Rectal smooth muscle tissue (tissue), 1 donor: ENCODE data around the gene PRPF40A.

Experiments used
- H3K27ac ChIP-seq: one replicate; pipeline ENCODE4 v1.7.0; 2013; ENCODE audit warnings: low read depth, low read length, inconsistent platforms
- H3K27me3 ChIP-seq: one replicate; pipeline ENCODE4 v1.7.0; 2013; ENCODE audit warnings: low read length; ENCODE audit not compliant: control insufficient read depth, insufficient read depth
- H3K36me3 ChIP-seq: one replicate; pipeline ENCODE4 v1.7.0; 2013; ENCODE audit warnings: low read length; ENCODE audit not compliant: control insufficient read depth, insufficient read depth
- H3K4me1 ChIP-seq: one replicate; pipeline ENCODE4 v1.7.0; 2013; ENCODE audit warnings: low read length; ENCODE audit not compliant: control insufficient read depth, insufficient read depth
- H3K4me3 ChIP-seq: one replicate; pipeline ENCODE4 v1.7.0; 2013; ENCODE audit warnings: low read length
- H3K9ac ChIP-seq: one replicate; pipeline ENCODE4 v1.7.0; 2013; ENCODE audit warnings: low read length

PRPF40A gene

DNA sequence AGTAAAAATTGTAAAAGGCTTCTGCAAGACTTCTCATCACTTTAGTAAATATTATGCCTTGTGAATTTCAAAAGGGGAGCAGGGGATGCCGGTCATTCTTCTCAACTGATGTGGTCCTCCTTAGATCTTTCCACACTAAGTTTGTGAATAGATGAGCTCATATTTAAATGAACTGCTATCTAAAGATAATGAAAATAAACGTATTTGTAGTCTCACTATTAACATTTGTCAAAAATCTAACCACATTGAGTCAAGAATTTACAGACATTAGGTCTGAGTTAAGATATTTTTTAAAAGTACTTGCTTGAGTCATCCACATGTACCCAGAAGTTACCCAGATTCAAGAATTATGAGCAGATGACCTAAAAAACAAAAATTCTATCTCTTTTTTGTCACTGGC lies 6.5 kb downstream of the PRPF40A start:
- H3K9ac ChIP-seq = no peak overlapping the region
- no peaks in the 10 kb centered on the region for H3K4me1 ChIP-seq
- H3K27ac ChIP-seq = no peak overlapping the region
- H3K4me3 ChIP-seq = no peak overlapping the region
- H3K27me3 ChIP-seq = no peaks in the 10 kb centered on the region
- H3K36me3 ChIP-seq = peaks cover 3% of the 10 kb centered on the region

DNA sequence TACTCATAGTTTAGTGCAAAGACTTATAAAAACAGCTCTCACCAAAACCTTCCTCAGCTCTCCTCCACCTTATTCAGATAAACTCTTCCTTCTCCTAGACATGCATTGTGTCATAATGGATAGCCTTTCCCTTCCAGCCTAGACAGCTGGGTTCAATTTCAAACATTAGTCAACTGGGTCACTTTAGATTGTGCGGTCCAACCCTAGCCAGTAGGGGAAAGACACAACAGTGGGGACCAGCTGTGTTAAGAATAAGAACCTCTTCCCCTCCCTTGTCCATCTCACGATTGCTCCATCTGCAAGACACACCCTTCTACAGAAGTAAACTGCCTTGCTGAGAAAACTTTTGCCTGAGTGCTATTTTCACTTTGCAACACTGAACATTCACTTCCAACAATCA lies 8.5 kb downstream of the PRPF40A start:
- Histone ChIP-seq H3K4me1 (no peaks in the 10 kb centered on the region), H3K4me3 (no peak overlapping the region), H3K27me3 (no peaks in the 10 kb centered on the region), H3K36me3 (peaks cover 3% of the 10 kb centered on the region), H3K27ac (no peak overlapping the region), H3K9ac (no peak overlapping the region)

DNA sequence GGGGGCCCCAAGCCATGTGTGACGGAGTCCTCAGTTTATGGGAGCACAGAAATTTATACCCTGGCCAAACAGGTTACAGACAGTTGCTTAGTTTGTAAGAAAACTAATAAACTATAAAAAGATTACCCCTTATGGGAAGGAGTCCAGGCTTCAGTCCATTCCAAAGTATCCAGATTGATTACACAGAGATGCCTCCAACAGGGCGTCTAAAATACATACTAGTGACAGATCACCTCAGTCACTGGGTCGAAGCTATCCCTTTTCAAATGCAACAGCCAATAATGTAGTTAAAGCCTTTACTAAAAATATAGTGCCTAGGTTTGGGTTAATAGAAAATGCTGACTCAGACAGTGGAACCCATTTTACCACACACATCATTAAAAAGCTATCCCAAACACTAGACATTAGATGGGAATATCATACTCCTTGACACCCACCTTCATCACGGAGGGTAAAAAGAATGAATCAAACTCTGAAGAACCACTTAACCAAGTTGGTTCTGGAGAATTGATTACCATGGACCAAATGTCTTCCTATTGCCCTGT lies 10.7 kb downstream of the PRPF40A start:
- Histone ChIP-seq H3K4me1 (no peaks in the 10 kb centered on the region), H3K9ac (no peak overlapping the region), H3K27me3 (no peaks in the 10 kb centered on the region), H3K4me3 (no peak overlapping the region), H3K36me3 (peaks cover 3% of the 10 kb centered on the region), H3K27ac (no peak overlapping the region)

GRCh38 chr2:152701198-152701597 lies 16.1 kb downstream of the PRPF40A start:
- peaks cover 3% of the 10 kb centered on the region for H3K36me3 ChIP-seq
- no peak overlapping the region for H3K4me3 ChIP-seq
- H3K27ac ChIP-seq = no peak overlapping the region
- H3K9ac ChIP-seq = no peak overlapping the region
- no peaks in the 10 kb centered on the region for H3K27me3 ChIP-seq
- no peaks in the 10 kb centered on the region for H3K4me1 ChIP-seq

- Histone ChIP-seq H3K9ac (no peak overlapping the region), H3K27me3 (no peaks in the 10 kb centered on the region), H3K4me3 (no peak overlapping the region)
These were observed 20.8 kb downstream of the PRPF40A start for GRCh38 chr2:152696476-152696875.

DNA sequence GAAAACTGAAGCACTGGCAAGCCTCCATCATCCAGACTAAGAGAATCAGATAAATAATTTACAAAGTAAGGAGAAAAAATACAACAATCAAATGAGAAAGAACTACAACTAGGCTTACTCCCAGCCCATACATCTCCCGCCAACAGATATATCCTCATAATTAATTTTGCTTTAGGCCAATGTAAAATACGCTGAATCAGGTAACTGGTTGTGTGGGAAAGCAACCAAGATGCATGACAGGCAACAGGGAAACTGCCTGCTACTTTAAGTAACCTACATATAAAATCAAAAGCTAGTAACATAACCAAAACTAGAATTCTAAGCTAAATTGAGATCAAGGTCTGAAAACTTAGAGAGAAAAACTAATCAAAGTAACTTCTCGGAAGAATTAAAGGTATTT lies 21.5 kb downstream of the PRPF40A start:
- Histone ChIP-seq H3K27ac (no peak overlapping the region), H3K9ac (no peak overlapping the region)

More at GRCh38 chr2:152696476-152696875, 20.8 kb downstream of the PRPF40A start:
- H3K27ac ChIP-seq = no peak overlapping the region
- no peaks in the 10 kb centered on the region for H3K4me1 ChIP-seq
- no peaks in the 10 kb centered on the region for H3K36me3 ChIP-seq

GRCh38 chr2:152694161-152694661 lies 23.1 kb downstream of the PRPF40A start:
- Histone ChIP-seq H3K36me3 (no peaks in the 10 kb centered on the region), H3K4me3 (peak overlapping the region; percentile 32), H3K9ac (no peak overlapping the region), H3K27me3 (no peaks in the 10 kb centered on the region), H3K4me1 (no peaks in the 10 kb centered on the region), H3K27ac (no peak overlapping the region)

More for the DNA sequence above, 21.5 kb downstream of the PRPF40A start:
- no peaks in the 10 kb centered on the region for H3K36me3 ChIP-seq
- no peaks in the 10 kb centered on the region for H3K4me1 ChIP-seq
- H3K4me3 ChIP-seq = no peak overlapping the region
- H3K27me3 ChIP-seq = no peaks in the 10 kb centered on the region

DNA sequence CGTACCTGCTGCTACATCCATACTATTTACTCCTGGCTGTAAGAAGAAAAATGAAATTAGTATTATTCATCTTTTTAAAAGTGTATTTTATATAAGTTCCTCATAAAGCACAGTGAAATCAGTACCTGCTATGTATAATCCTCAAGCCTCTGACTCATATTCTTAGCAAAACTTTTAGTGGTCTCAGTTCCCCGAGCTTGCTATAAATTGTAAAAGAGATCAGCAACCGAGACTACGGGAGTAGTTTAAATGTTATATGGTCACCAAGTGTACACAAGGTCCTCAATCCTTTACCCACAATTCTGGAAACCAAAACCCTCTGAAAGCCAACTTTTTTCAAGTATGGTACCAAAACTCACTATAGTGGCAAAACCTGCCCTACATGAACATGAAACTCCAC lies 24.2 kb downstream of the PRPF40A start:
- no peaks in the 10 kb centered on the region for H3K4me1 ChIP-seq

DNA sequence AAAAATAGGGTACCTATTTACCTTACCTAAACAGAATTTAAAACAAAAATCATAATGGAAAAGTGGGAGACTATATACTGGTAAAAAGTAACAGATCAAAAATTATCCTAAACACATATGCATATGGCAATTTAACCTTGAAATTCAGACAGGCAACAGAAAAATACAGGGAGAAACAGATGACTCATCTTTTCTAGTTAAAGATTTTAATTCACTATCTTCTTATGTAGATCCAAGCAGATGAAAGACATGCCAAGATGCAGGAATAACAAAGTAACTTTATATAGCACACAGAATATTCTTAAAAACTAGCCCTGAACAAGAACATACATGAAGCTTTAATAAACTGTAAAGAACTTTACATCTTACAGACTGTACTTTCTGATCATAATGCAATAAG lies 30.9 kb downstream of the PRPF40A start:
- Histone ChIP-seq H3K4me3 (no peak overlapping the region), H3K9ac (no peak overlapping the region), H3K27me3 (no peaks in the 10 kb centered on the region), H3K27ac (no peak overlapping the region), H3K4me1 (no peaks in the 10 kb centered on the region), H3K36me3 (no peaks in the 10 kb centered on the region)

More for the DNA sequence above, 24.2 kb downstream of the PRPF40A start:
- Histone ChIP-seq H3K9ac (no peak overlapping the region), H3K36me3 (no peaks in the 10 kb centered on the region), H3K4me3 (no peak overlapping the region), H3K27me3 (no peaks in the 10 kb centered on the region), H3K27ac (no peak overlapping the region)

- Histone ChIP-seq H3K36me3 (no peaks in the 10 kb centered on the region), H3K4me3 (no peak overlapping the region), H3K4me1 (no peaks in the 10 kb centered on the region), H3K27ac (no peak overlapping the region), H3K9ac (no peak overlapping the region), H3K27me3 (no peaks in the 10 kb centered on the region)
These were observed 33.9 kb downstream of the PRPF40A start for GRCh38 chr2:152683400-152683799.

GRCh38 chr2:152682663-152683062 lies 34.6 kb downstream of the PRPF40A start:
- Histone ChIP-seq H3K27ac (no peak overlapping the region), H3K4me3 (no peak overlapping the region), H3K36me3 (no peaks in the 10 kb centered on the region), H3K9ac (no peak overlapping the region), H3K27me3 (no peaks in the 10 kb centered on the region), H3K4me1 (no peaks in the 10 kb centered on the region)

DNA sequence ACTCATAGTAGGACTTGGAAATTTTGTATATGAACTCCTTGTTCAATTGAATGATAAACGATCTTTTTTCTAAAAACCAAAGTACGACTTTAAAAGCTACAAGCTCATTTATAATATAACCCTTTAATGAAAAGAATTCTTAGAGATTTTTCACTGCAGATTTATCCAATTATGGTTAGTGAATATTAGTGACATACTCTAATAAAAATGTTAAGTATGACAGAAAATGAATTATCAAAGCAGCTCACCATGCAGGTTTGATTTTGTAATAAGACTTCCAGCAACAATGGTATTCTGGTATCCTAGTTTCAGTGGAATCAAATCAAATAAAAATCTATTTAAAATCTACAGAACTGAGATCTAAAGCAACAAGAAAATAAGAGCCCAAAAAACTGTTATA lies 38.5 kb downstream of the PRPF40A start:
- Histone ChIP-seq H3K36me3 (peaks cover 7% of the 10 kb centered on the region), H3K27me3 (no peaks in the 10 kb centered on the region), H3K4me1 (no peaks in the 10 kb centered on the region), H3K9ac (no peak overlapping the region), H3K27ac (no peak overlapping the region), H3K4me3 (no peak overlapping the region)

GRCh38 chr2:152676461-152676860 lies 40.8 kb downstream of the PRPF40A start:
- Histone ChIP-seq H3K27me3 (no peaks in the 10 kb centered on the region), H3K4me3 (no peak overlapping the region), H3K4me1 (no peaks in the 10 kb centered on the region), H3K36me3 (peaks cover 12% of the 10 kb centered on the region), H3K27ac (no peak overlapping the region), H3K9ac (no peak overlapping the region)
